Uterine smooth muscle cell (primary cell): ENCODE data around the gene HAUS5. TPM values are rescaled to one million over a fixed set of nuclear protein-coding genes. Genes with fewer than 3 reads are reported as not detected.

Experiments used
- total RNA-seq: library from RNA; depleted of rRNA; stranded (reverse); fragments of >200 nt; gene quantifications from 2 replicates; pipeline ENCODE4 v1.2.3, GENCODE V29; 2014

The HAUS5 gene
- 9.4 and 16.6 TPM in 2 replicates for total RNA-seq

DNA sequence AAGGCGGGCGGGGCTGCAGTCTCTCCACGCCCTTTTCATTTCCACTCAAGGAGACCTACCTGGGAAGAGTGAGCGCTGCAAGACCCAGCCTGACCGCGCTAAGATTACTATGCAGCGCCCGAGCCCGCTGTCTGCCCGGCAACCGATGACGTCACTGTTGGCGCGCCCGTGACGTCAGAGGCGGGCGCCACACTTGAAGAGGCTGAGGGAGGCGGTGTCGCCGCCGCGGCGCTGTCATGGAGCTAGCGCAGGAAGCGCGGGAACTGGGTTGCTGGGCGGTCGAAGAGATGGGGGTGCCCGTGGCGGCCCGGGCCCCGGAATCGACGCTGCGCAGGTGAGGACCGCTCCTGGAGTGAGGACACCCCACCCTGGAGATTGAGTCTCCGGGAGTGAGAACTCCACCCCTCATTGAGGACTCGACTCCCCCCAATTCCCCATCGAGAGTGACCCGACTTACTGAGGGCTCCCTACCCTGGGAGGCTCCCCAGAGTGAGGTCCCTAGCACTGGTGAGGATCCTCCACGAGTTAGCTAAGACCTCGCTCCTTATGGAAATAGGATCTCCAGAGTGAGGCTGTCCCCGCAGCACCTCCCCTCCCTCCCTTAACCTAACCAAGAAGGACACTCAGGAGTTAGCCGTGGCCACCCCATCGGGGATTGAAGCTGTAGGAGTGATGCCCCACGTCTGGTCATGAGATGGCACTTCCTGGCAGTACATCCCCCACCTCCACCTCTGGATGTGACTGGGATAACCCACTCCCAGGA, at the start of gene HAUS5:
TSS of gene HAUS5 (plus strand) at position 177 of the 763 bp plus-strand sequence. CDS start at position 237, 60 bp downstream.

DNA sequence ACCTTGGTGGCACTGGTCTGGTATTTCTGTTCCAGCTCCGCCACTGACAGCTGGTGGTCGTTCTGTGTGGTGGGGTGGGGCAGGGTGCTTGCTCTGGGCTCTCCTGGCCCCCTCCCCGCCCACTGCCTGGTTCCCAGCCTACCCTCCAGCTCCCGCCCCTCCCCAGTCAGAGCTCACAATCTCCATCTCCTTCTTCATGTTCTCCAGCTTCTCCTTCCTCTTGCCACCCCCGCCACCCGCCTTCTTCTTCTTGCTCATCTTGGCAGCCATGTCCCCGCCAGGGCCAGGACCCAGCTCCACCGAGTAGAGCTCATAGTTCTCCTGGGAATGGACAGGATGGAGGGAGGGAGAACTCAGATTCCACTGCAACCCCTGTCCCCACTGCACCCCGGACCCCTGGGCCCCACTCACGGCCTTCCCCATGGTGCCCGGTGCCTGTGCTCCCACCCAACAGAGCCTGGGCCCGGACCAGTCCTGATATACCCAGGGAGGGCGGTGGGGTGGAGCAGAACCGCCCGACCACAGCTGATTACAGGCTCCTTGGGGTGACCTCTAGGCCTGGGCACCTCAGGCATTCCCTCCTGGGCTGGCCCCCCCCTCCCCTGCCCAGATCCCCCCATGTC, 49.2 kb upstream of the HAUS5 start, which contains the start of gene ATP4A:
TSS of gene ATP4A (minus strand) at position 452 of the 623 bp plus-strand sequence. CDS start at position 423, 29 bp downstream.

GRCh38 chr19:35585848-35586247, 26.7 kb upstream of the HAUS5 start, which contains the start of gene PMIS2:
Gene PMIS2, plus strand, starts transcription at chr19:35586173. Its CDS starts 87 bp downstream, at chr19:35586260.

DNA sequence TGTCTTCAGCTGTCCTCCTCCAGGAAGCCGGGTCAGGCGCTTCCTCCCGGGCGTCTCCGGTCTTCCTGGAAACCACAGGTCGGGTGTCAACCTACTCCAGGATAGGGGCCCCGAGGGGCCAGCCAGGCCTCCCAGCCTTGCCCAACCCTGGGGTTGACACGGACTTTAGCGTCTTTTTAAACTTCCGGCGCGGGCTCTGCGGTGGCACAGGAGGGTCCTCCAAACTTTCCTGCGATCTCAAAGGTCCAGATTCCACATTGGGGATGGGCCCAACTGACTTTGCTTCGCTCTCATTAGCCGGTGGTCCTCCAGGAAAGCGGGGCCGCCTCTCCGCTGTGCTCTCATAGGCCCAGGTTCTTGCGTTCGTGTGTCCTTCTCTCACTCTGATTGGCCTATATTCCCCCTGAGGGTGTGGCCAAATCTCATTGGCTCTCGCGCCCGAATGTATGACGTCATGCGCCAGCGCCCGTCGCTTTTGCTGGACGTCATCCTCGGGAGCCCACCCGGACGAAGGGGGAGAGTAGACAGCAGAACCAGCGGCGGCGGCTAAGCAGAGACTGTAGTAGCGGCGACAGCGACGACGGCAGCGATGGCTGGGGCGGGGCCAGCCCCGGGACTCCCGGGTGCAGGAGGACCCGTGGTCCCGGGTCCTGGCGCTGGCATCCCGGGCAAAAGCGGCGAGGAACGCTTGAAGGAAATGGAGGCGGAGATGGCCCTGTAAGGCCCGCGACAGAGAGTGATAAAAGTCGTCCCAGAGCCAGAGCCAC, 16.2 kb downstream of the HAUS5 start, which contains the start of gene RBM42:
TSS of gene RBM42 (plus strand) at position 472 of the 767 bp plus-strand sequence. CDS start at position 590, 118 bp downstream.

GRCh38 chr19:35641515-35642151, 29.1 kb downstream of the HAUS5 start, which contains the start of gene ETV2:
Gene ETV2, plus strand, starts transcription at chr19:35641745. Its CDS starts 716 bp downstream, at chr19:35642461.

GRCh38 chr19:35648017-35648961, 35.8 kb downstream of the HAUS5 start, which contains the start of gene COX6B1:
Gene COX6B1, plus strand, starts transcription at chr19:35648323. Its CDS starts 2,921 bp downstream, at chr19:35651244.

DNA sequence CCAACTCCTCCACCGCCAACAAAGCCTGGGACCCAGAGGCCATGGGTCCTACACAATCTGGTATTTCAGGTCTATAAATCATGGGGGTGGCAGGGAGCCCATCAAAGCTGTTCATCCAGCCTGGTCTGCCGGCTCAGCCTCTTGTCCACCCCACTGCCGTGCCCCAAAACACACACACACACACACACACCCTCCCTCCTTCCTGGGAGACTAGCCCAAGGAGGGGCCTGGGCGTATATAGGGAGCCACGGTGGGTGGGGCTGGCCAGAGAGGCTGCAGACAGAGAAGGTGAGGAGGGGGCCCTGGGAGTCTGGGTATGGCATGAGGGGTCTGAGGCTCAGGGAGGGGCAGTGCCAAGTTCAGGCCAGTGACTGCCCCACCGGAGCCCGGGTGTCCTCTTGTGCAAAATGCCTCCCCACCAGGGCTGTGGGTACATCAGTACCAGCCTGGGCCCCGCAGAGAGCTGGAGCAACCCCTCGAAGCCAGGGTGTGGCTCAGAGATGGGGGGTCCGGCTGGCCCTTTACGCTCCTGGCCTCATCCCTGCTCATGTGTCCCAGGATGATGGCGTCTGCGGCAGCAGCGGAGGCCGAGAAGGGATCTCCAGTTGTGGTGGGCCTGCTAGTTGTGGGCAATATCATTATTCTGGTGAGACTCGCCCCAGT, 53.8 kb downstream of the HAUS5 start, which contains the start of gene UPK1A:
TSS of gene UPK1A (plus strand) at position 267 of the 663 bp plus-strand sequence. CDS start at position 563, 296 bp downstream.

Other genes with a start within 250 kb of the HAUS5 start
- gene GPR42, start 241.7 kb upstream of the HAUS5 start, total RNA-seq: not detected in 2 replicates
- not detected in 2 replicates for gene FFAR2, start 164.5 kb upstream of the HAUS5 start, total RNA-seq
- not detected in 2 replicates for gene KRTDAP, start 122.3 kb upstream of the HAUS5 start, total RNA-seq
- gene DMKN, start 99.1 kb upstream of the HAUS5 start, total RNA-seq: 14.1 and 21.9 TPM in 2 replicates
- gene SBSN, start 84.4 kb upstream of the HAUS5 start, total RNA-seq: 1.7 and 4.5 TPM in 2 replicates
- gene GAPDHS, start 79.3 kb upstream of the HAUS5 start, total RNA-seq: not detected in 2 replicates
- 80.7 and 104 TPM in 2 replicates for gene TMEM147, start 67.1 kb upstream of the HAUS5 start, total RNA-seq
- gene ATP4A, start 49.1 kb upstream of the HAUS5 start, total RNA-seq: not detected in 2 replicates
- gene PMIS2, start 26.6 kb upstream of the HAUS5 start, total RNA-seq: not detected in 2 replicates
- gene RBM42, start 16.3 kb downstream of the HAUS5 start, total RNA-seq: 41.0 and 49.0 TPM in 2 replicates
- gene ETV2, start 29.0 kb downstream of the HAUS5 start, total RNA-seq: 0.11 and 0.50 TPM in 2 replicates
- 324 and 362 TPM in 2 replicates for gene COX6B1, start 35.6 kb downstream of the HAUS5 start, total RNA-seq
- gene UPK1A, start 53.8 kb downstream of the HAUS5 start, total RNA-seq: not detected in 2 replicates
- gene ZBTB32, start 91.8 kb downstream of the HAUS5 start, total RNA-seq: not detected in 2 replicates
- gene KMT2B, start 105.3 kb downstream of the HAUS5 start, total RNA-seq: 7.5 TPM in 2 replicates
- gene IGFLR1, start 129.7 kb downstream of the HAUS5 start, total RNA-seq: 0.62 and 0.66 TPM in 2 replicates
- 6.1 and 8.9 TPM in 2 replicates for gene U2AF1L4, start 132.7 kb downstream of the HAUS5 start, total RNA-seq
- gene PSENEN, start 132.9 kb downstream of the HAUS5 start, total RNA-seq: 8.6 and 12.1 TPM in 2 replicates
- gene LIN37, start 135.8 kb downstream of the HAUS5 start, total RNA-seq: 12.2 and 16.5 TPM in 2 replicates
- 49.6 and 161 TPM in 2 replicates for gene HSPB6, start 144.3 kb downstream of the HAUS5 start, total RNA-seq
- gene PROSER3, start 145.4 kb downstream of the HAUS5 start, total RNA-seq: 6.1 and 7.9 TPM in 2 replicates
- gene ARHGAP33, start 162.8 kb downstream of the HAUS5 start, total RNA-seq: 6.2 and 11.7 TPM in 2 replicates
- gene PRODH2, start 200.1 kb downstream of the HAUS5 start, total RNA-seq: not detected in 2 replicates
- under 0.01 TPM in 1 of 2 replicates, not detected in the other for gene NPHS1, start 239.8 kb downstream of the HAUS5 start, total RNA-seq
- not detected in 2 replicates for gene KIRREL2, start 244.2 kb downstream of the HAUS5 start, total RNA-seq